Parathyroid adenoma (tissue), 2 donors: Measurements from ENCODE around the gene SHISA5.
A peak's percentile ranks its signal among the peaks of the same experiment; 100 is the strongest.
"Not testable (repeated sequence)": the region's sequence is repeated elsewhere in the genome, so short reads cannot be mapped to it uniquely, and the experiment has no call there.

Experiments used
- H2AFZ ChIP-seq: fragments of 300-600 bp; sonication (generic); one replicate; pipeline ENCODE4 v1.7.0; 2017; ENCODE audit warnings: antibody characterized with exemption, mild to moderate bottlenecking
- H3K27ac ChIP-seq: fragments of 300-600 bp; sonication (generic); one replicate; pipeline ENCODE4 v1.7.0; 2017
- H3K27me3 ChIP-seq: fragments of 300-600 bp; sonication (generic); one replicate; pipeline ENCODE4 v1.7.0; 2017; ENCODE audit warnings: low read length; ENCODE audit not compliant: control insufficient read depth, insufficient read depth
- H3K36me3 ChIP-seq: fragments of 300-600 bp; sonication (generic); one replicate; pipeline ENCODE4 v1.7.0; 2017; ENCODE audit warnings: low read length; ENCODE audit not compliant: control insufficient read depth, insufficient read depth
- H3K4me1 ChIP-seq: fragments of 300-600 bp; sonication (generic); one replicate; pipeline ENCODE4 v1.7.0; 2017; ENCODE audit warnings: control low read depth
- H3K4me2 ChIP-seq: fragments of 300-600 bp; sonication (generic); one replicate; pipeline ENCODE4 v1.7.0; 2017; ENCODE audit warnings: low read length
- H3K4me3 ChIP-seq: fragments of 300-600 bp; sonication (generic); one replicate; pipeline ENCODE4 v1.7.0; 2017; ENCODE audit warnings: low read depth, low read length
- H3K79me2 ChIP-seq: fragments of 300-600 bp; sonication (generic); one replicate; pipeline ENCODE4 v1.7.0; 2017; ENCODE audit warnings: control low read depth
- H3K9ac ChIP-seq: fragments of 300-600 bp; sonication (generic); one replicate; pipeline ENCODE4 v1.7.0; 2017; ENCODE audit warnings: mild to moderate bottlenecking
- H3K9me3 ChIP-seq: fragments of 300-600 bp; sonication (generic); one replicate; pipeline ENCODE4 v1.7.0; 2017; ENCODE audit warnings: low read length; ENCODE audit not compliant: control insufficient read depth
- TF ChIP-seq, protein P1 (sequence below): fragments of 300-600 bp; sonication (generic); IDR thresholded peaks from one replicate; pipeline ENCODE4 v1.7.0; 2017; ENCODE audit warnings: antibody characterized with exemption, mild to moderate bottlenecking
- donor health status: primary hyperparathyroidism.

SHISA5 gene

DNA sequence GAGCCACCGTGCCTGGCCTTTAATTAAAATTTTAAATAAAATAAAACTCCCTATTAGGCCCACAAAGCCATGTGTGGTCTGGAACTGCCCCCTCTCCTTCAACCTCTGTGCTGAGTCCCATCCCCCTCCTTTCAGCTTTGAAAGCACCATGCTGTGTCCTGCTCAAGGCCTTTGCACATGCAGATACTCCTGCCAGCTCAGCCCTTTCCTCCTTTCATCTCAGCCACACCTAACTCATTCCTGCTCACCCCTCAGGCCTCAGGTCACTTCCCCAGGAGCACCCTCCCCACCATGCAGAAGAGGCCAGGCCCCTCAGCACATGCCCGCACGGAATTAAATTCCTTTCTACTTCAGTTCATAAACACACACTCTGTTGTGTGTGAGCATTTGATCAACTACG, 29.4 kb downstream of the SHISA5 start:
- Histone ChIP-seq H3K27me3 (no peaks in the 10 kb centered on the region), H3K9ac (no peak overlapping the region), H3K4me2 (no peak overlapping the region), H3K4me1 (no peaks in the 10 kb centered on the region), H3K79me2 (peaks cover 21% of the 10 kb centered on the region), H3K9me3 (no peaks in the 10 kb centered on the region), H3K27ac (peak overlapping the region; percentile 22), H2AFZ (no peak overlapping the region), H3K36me3 (no peaks in the 10 kb centered on the region), H3K4me3 (no peak overlapping the region)
- TF ChIP-seq, protein P1, sequence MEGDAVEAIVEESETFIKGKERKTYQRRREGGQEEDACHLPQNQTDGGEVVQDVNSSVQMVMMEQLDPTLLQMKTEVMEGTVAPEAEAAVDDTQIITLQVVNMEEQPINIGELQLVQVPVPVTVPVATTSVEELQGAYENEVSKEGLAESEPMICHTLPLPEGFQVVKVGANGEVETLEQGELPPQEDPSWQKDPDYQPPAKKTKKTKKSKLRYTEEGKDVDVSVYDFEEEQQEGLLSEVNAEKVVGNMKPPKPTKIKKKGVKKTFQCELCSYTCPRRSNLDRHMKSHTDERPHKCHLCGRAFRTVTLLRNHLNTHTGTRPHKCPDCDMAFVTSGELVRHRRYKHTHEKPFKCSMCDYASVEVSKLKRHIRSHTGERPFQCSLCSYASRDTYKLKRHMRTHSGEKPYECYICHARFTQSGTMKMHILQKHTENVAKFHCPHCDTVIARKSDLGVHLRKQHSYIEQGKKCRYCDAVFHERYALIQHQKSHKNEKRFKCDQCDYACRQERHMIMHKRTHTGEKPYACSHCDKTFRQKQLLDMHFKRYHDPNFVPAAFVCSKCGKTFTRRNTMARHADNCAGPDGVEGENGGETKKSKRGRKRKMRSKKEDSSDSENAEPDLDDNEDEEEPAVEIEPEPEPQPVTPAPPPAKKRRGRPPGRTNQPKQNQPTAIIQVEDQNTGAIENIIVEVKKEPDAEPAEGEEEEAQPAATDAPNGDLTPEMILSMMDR, result no peak

DNA sequence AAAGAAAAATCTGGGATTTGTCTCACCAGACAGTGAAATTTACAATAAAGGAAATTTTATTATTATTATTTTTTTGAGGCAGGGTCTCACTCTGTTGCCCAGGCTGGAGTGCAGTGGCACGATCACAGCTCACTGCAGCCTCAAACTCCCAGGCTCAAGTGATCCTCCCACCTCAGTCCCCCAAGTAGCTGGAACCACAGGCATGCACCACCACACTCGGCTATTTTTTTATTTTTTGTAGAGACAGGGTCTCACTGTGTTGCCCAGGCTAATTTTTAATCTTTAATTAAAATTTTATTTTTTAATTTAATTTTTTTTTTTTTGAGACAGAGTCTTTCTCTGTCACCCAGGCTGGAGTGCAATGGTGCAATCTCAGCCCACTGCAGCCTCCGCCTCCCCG, 29.9 kb downstream of the SHISA5 start:
- H3K4me1 ChIP-seq, H3K4me2 ChIP-seq, H3K27ac ChIP-seq, H3K9ac ChIP-seq, H2AFZ ChIP-seq, H3K9me3 ChIP-seq, H3K4me3 ChIP-seq, H3K36me3 ChIP-seq, H3K27me3 ChIP-seq: not testable (repeated sequence)
- H3K79me2 ChIP-seq, result peaks cover 23% of the 10 kb centered on the region

DNA sequence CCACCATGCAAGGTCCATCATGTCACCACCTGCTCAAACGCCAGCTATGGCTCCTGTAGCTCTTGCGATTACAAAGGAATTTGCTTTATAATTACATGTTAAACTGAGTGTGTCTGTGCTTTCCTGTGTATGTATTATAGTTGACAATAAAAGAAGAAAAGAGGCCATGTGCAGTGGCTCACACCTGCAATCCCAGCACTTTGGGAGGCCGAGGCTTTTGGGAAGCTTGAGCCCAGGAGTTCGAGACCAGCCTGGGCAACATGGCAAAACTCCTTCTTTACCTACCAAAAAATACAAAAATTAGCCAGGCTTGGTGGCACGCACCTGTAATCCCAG, 30.4 kb downstream of the SHISA5 start:
- Histone ChIP-seq H3K9ac (no peak overlapping the region), H3K4me2 (peak overlapping the region; percentile 62), H3K27me3 (no peaks in the 10 kb centered on the region), H3K9me3 (no peaks in the 10 kb centered on the region), H2AFZ (peak overlapping the region; percentile 86), H3K4me3 (peak overlapping the region; percentile 61), H3K4me1 (no peaks in the 10 kb centered on the region), H3K79me2 (peaks cover 27% of the 10 kb centered on the region), H3K27ac (peak overlapping the region; percentile 93), H3K36me3 (no peaks in the 10 kb centered on the region)
- TF ChIP-seq, protein P1, result no peak

DNA sequence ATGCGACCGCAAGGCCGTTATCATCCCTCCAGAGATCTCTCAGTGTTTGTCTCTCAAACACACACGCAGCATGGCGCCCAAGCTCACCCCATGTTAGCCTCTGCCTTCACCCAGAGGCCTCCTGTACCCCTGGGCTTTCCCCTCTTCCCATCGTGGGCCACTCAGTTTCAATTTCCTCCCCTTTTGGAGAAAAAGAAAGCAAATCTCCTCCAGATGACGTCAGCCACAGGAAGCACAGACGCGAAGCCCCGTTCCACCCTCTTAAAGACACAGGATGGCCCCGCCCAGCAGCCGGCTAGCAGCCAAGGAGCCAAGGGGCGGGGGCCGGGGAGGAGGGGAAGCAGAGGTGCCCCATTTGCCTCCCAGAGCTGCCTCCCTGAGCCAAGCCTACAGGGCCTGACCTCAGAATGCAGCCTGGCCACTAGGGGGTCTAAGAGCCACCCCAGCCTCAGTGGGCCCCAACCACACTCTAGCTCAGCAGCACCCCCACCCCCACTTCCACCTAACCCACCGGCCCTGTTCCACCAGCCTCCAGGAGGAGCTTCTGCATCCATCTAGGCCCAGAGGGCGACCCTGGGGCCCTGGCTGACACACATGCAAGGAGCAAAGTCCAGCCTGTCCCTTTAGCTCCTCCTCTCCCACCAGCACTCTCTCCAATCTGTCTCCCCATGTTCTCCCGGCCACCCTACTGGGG, 30.9 kb downstream of the SHISA5 start:
- H3K4me3 ChIP-seq, result peak overlapping the region; percentile 61
- peak overlapping the region; percentile 86 for H2AFZ ChIP-seq
- peak overlapping the region; percentile 62 for H3K4me2 ChIP-seq
- no peaks in the 10 kb centered on the region for H3K4me1 ChIP-seq
- TF ChIP-seq, protein P1, result peak; percentile 49
- H3K27ac ChIP-seq, result peak overlapping the region; percentile 93
- H3K36me3 ChIP-seq, result no peaks in the 10 kb centered on the region
- H3K9me3 ChIP-seq, result no peaks in the 10 kb centered on the region
- peaks cover 27% of the 10 kb centered on the region for H3K79me2 ChIP-seq
- H3K9ac ChIP-seq, result peak overlapping the region; percentile 2
- no peaks in the 10 kb centered on the region for H3K27me3 ChIP-seq

DNA sequence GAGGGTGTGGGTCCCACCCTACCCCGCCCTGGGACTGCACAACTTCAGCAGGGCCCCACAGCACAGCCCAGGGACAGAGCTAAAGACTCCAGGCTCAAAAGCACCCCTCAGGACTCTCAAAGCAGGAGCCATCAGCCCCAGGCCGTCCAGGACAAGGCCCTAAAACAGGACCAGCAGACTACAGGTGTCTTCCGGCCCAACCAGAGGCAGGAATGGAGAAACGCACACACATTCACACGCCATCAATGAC, 31.4 kb downstream of the SHISA5 start:
- peaks cover 30% of the 10 kb centered on the region for H3K79me2 ChIP-seq
- no peaks in the 10 kb centered on the region for H3K36me3 ChIP-seq
- H3K4me1 ChIP-seq, result peaks cover 1% of the 10 kb centered on the region
- H2AFZ ChIP-seq, result peak overlapping the region; percentile 86
- peak overlapping the region; percentile 93 for H3K27ac ChIP-seq
- peak overlapping the region; percentile 61 for H3K4me3 ChIP-seq
- H3K9me3 ChIP-seq, result no peaks in the 10 kb centered on the region
- H3K4me2 ChIP-seq, result peak overlapping the region; percentile 62
- TF ChIP-seq, protein P1, result no peak
- H3K9ac ChIP-seq, result peak overlapping the region; percentile 2
- no peaks in the 10 kb centered on the region for H3K27me3 ChIP-seq
